GM23338 (cell line): ENCODE data around the gene KRIT1. TPM values are rescaled to one million over a fixed set of nuclear protein-coding genes. Genes with fewer than 3 reads are reported as not detected.

Experiments
- CREB1 ChIP-seq: fragments of 250-450 bp; sonication (Bioruptor Pico); IDR thresholded peaks from 2 replicates; pipeline ENCODE4 v1.5.0; 2020; ENCODE audit warnings: low read depth, mild to moderate bottlenecking, moderate library complexity
- EZH2 ChIP-seq: fragments of 200-600 bp; sonication (generic); IDR thresholded peaks from one replicate; pipeline ENCODE4 v1.8.0; 2017; ENCODE audit warnings: antibody characterized with exemption, mild to moderate bottlenecking, low read depth; ENCODE audit not compliant: unreplicated experiment
- EZH2phosphoT487 ChIP-seq: fragments of 200-600 bp; sonication (generic); IDR thresholded peaks from one replicate; pipeline ENCODE4 v1.8.1; 2018; ENCODE audit warnings: antibody characterized with exemption; ENCODE audit not compliant: unreplicated experiment
- JUNB ChIP-seq: IDR thresholded peaks from one replicate; pipeline ENCODE4 v1.6.1; 2016; ENCODE audit warnings: antibody characterized with exemption; ENCODE audit not compliant: unreplicated experiment
- NANOG ChIP-seq: IDR thresholded peaks from 2 replicates; pipeline ENCODE4 v1.6.1; 2016; ENCODE audit warnings: antibody characterized with exemption, borderline replicate concordance
- STAT1 ChIP-seq: IDR thresholded peaks from one replicate; pipeline ENCODE4 v1.6.1; 2016; ENCODE audit warnings: antibody characterized with exemption; ENCODE audit not compliant: unreplicated experiment
- polyA plus RNA-seq: library from polyadenylated mRNA; unstranded; fragments of >200 nt; fragmentation: Nextera tagmentation; extraction: Ambion mirVana; gene quantifications from 2 replicates; pipeline ENCODE4 v1.2.1, GENCODE V29; 2016
- total RNA-seq: library from RNA; depleted of rRNA; stranded (reverse); fragments of >200 nt; shearing (Covaris generic); gene quantifications from 2 replicates; pipeline ENCODE4 v1.2.3, GENCODE V29; 2014
- TF ChIP-seq, protein P1 (sequence below): fragments of 250-450 bp; sonication (Bioruptor Pico); IDR thresholded peaks from 2 replicates; pipeline ENCODE4 v1.5.0; 2020; ENCODE audit warnings: mild to moderate bottlenecking, moderate library complexity
- TF ChIP-seq, protein P2 (sequence below): IDR thresholded peaks from one replicate; pipeline ENCODE4 v1.6.1; 2018; ENCODE audit warnings: antibody characterized with exemption; ENCODE audit not compliant: unreplicated experiment

KRIT1 gene
- total and polyA plus RNA-seq, 2 experiments from 2014 or later: 51.2 to 54.3 TPM

DNA sequence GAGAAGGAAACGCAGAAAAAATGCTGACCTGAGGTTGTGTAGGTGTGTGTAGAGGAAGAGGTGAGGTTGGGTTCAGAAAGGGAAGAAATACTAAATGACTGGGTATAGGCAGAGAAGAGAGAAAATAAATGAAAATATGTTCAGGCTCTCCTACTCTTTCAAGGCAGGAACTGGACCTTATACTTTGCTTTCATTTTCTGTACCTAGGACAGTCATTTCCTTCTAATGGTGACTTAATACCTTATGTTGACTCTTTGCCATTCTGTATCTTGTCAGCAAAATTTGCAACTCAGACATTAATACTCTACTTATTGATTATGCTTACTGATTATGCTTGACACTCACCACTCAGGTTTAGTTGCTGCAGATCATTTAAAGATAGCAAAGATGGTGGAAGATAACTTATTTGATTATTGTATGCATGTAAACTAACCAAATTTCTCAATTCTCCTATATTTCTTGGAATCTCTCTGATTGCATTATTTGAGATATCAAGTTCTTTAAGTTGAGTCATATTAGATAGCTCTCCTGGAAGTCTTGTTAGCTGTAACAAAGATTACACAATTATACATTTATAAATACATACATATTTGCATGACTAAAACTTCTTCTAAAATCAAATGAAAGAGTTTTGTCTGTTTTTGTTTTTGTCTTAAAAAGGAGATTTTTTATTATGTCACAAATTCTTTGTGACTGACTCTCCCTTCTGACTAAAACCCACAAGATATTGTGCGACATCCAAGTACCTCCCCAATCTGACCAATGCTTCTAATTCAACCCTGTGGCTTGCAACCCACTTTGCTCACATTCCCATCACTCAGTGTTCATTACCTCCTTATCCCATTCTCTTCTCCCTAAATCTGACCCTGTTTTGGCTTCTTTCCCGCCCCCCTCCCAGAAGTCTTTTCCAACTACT is 86.8 kb downstream of the KRIT1 start (continued):
- TF ChIP-seq, protein P1, sequence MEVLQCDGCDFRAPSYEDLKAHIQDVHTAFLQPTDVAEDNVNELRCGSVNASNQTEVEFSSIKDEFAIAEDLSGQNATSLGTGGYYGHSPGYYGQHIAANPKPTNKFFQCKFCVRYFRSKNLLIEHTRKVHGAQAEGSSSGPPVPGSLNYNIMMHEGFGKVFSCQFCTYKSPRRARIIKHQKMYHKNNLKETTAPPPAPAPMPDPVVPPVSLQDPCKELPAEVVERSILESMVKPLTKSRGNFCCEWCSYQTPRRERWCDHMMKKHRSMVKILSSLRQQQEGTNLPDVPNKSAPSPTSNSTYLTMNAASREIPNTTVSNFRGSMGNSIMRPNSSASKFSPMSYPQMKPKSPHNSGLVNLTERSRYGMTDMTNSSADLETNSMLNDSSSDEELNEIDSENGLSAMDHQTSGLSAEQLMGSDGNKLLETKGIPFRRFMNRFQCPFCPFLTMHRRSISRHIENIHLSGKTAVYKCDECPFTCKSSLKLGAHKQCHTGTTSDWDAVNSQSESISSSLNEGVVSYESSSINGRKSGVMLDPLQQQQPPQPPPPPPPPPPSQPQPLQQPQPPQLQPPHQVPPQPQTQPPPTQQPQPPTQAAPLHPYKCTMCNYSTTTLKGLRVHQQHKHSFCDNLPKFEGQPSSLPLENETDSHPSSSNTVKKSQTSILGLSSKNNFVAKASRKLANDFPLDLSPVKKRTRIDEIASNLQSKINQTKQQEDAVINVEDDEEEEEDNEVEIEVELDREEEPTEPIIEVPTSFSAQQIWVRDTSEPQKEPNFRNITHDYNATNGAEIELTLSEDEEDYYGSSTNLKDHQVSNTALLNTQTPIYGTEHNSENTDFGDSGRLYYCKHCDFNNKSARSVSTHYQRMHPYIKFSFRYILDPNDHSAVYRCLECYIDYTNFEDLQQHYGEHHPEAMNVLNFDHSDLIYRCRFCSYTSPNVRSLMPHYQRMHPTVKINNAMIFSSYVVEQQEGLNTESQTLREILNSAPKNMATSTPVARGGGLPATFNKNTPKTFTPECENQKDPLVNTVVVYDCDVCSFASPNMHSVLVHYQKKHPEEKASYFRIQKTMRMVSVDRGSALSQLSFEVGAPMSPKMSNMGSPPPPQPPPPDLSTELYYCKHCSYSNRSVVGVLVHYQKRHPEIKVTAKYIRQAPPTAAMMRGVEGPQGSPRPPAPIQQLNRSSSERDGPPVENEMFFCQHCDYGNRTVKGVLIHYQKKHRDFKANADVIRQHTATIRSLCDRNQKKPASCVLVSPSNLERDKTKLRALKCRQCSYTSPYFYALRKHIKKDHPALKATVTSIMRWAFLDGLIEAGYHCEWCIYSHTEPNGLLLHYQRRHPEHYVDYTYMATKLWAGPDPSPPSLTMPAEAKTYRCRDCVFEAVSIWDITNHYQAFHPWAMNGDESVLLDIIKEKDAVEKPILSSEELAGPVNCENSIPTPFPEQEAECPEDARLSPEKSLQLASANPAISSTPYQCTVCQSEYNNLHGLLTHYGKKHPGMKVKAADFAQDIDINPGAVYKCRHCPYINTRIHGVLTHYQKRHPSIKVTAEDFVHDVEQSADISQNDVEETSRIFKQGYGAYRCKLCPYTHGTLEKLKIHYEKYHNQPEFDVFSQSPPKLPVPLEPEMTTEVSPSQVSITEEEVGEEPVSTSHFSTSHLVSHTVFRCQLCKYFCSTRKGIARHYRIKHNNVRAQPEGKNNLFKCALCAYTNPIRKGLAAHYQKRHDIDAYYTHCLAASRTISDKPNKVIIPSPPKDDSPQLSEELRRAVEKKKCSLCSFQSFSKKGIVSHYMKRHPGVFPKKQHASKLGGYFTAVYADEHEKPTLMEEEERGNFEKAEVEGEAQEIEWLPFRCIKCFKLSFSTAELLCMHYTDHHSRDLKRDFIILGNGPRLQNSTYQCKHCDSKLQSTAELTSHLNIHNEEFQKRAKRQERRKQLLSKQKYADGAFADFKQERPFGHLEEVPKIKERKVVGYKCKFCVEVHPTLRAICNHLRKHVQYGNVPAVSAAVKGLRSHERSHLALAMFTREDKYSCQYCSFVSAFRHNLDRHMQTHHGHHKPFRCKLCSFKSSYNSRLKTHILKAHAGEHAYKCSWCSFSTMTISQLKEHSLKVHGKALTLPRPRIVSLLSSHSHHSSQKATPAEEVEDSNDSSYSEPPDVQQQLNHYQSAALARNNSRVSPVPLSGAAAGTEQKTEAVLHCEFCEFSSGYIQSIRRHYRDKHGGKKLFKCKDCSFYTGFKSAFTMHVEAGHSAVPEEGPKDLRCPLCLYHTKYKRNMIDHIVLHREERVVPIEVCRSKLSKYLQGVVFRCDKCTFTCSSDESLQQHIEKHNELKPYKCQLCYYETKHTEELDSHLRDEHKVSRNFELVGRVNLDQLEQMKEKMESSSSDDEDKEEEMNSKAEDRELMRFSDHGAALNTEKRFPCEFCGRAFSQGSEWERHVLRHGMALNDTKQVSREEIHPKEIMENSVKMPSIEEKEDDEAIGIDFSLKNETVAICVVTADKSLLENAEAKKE (CRISPR knock-in tag): no peak
- TF ChIP-seq, protein P2, sequence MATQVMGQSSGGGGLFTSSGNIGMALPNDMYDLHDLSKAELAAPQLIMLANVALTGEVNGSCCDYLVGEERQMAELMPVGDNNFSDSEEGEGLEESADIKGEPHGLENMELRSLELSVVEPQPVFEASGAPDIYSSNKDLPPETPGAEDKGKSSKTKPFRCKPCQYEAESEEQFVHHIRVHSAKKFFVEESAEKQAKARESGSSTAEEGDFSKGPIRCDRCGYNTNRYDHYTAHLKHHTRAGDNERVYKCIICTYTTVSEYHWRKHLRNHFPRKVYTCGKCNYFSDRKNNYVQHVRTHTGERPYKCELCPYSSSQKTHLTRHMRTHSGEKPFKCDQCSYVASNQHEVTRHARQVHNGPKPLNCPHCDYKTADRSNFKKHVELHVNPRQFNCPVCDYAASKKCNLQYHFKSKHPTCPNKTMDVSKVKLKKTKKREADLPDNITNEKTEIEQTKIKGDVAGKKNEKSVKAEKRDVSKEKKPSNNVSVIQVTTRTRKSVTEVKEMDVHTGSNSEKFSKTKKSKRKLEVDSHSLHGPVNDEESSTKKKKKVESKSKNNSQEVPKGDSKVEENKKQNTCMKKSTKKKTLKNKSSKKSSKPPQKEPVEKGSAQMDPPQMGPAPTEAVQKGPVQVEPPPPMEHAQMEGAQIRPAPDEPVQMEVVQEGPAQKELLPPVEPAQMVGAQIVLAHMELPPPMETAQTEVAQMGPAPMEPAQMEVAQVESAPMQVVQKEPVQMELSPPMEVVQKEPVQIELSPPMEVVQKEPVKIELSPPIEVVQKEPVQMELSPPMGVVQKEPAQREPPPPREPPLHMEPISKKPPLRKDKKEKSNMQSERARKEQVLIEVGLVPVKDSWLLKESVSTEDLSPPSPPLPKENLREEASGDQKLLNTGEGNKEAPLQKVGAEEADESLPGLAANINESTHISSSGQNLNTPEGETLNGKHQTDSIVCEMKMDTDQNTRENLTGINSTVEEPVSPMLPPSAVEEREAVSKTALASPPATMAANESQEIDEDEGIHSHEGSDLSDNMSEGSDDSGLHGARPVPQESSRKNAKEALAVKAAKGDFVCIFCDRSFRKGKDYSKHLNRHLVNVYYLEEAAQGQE: no peak
- TF ChIP-seq JUNB: no peak
- TF ChIP-seq EZH2phosphoT487: no peak
- TF ChIP-seq STAT1: no peak
- TF ChIP-seq NANOG: no peak
- TF ChIP-seq CREB1 (CRISPR knock-in tag): no peak
- TF ChIP-seq EZH2: no peak
